Activated B cell treated with CpG ODN at 0.5 μM for 24 hours (primary cell): ENCODE data around the gene CHCHD6. TPM values are rescaled to one million over a fixed set of nuclear protein-coding genes. Genes with fewer than 3 reads are reported as not detected.

ENCODE experiments used
- ATAC-seq: fragments of 200-7000 bp; cut with Tn5 transposase; one replicate; pipeline ENCODE4 v1.10.0; 2021; ENCODE audit warnings: low read depth, mild to moderate bottlenecking, moderate library complexity
- CTCF ChIA-PET: fragments of 350-600 bp; sonication (Branson Sonifier 250); formaldehyde crosslinking; loops from one replicate; lab custom pipeline; 2021; ENCODE audit warnings: antibody characterized with exemption; lab: Charles Lee
- POLR2A ChIA-PET: fragments of 350-600 bp; sonication (Branson Sonifier 250); formaldehyde crosslinking; loops from one replicate; lab custom pipeline; 2021; ENCODE audit warnings: antibody characterized with exemption; lab: Charles Lee
- DNase-seq: peaks from one replicate; pipeline ENCODE4 v3.0.0; 2022
- H3K27ac Mint-ChIP-seq: one replicate; pipeline ENCODE4 v1.8.0; 2020; ENCODE audit warnings: mixed read lengths
- H3K27me3 Mint-ChIP-seq: one replicate; pipeline ENCODE4 v1.8.0; 2021; ENCODE audit warnings: mixed read lengths
- H3K36me3 Mint-ChIP-seq: one replicate; pipeline ENCODE4 v1.8.0; 2021; ENCODE audit warnings: low read depth, mixed read lengths
- H3K4me1 Mint-ChIP-seq: one replicate; pipeline ENCODE4 v1.8.0; 2021; ENCODE audit warnings: mixed read lengths
- H3K4me3 Mint-ChIP-seq: one replicate; pipeline ENCODE4 v1.8.0; 2020; ENCODE audit warnings: mild to moderate bottlenecking, mixed read lengths
- H3K9me3 Mint-ChIP-seq: one replicate; pipeline ENCODE4 v1.8.0; 2020; ENCODE audit warnings: mixed read lengths
- CTCF ChIP-seq: fragments of 200-600 bp; IDR thresholded peaks from one replicate; pipeline ENCODE4 v1.8.0; 2022; ENCODE audit warnings: antibody characterized with exemption, mild to moderate bottlenecking
- intact Hi-C: fragments of 100-400 bp; cut with micrococcal nuclease; formaldehyde crosslinking; loops from one replicate; pipeline ENCODE4 v1.15.1; 2024
- total RNA-seq: library from RNA; stranded (reverse); gene quantifications from 2 replicates; pipeline ENCODE4 v1.2.3, GENCODE V29; 2022

The CHCHD6 gene
- total RNA-seq, 1 donor from 2014 or later, result 10.0 TPM

GRCh38 chr3:126663750-126664149 lies 40.3 kb upstream of the CHCHD6 start:
- peaks cover 11% of the 10 kb centered on the region for H3K27me3 Mint-ChIP-seq
- H3K9me3 Mint-ChIP-seq, result no peaks in the 10 kb centered on the region
- ChIA-PET CTCF (no interaction called here), POLR2A (no interaction called here)
- H3K4me3 Mint-ChIP-seq, result no peak overlapping the region
- H3K4me1 Mint-ChIP-seq, result no peaks in the 10 kb centered on the region
- H3K27ac Mint-ChIP-seq, result no peak overlapping the region
- no peak for TF ChIP-seq CTCF
- intact Hi-C loops, result no loop called here
- ATAC-seq, result no peak
- DNase-seq, result no peak
- no peaks in the 10 kb centered on the region for H3K36me3 Mint-ChIP-seq

- no peak for TF ChIP-seq CTCF
- Mint-ChIP-seq H3K27ac (no peak overlapping the region), H3K36me3 (no peaks in the 10 kb centered on the region), H3K9me3 (no peaks in the 10 kb centered on the region), H3K4me3 (no peak overlapping the region), H3K4me1 (no peaks in the 10 kb centered on the region), H3K27me3 (peaks cover 11% of the 10 kb centered on the region)
- intact Hi-C loops, result no loop called here
- ChIA-PET CTCF (no interaction called here), POLR2A (no interaction called here)
- DNase-seq (no peak), ATAC-seq (no peak)
Observed at GRCh38 chr3:126664591-126665214, 39.3 kb upstream of the CHCHD6 start.

- no peak for ATAC-seq
- Mint-ChIP-seq H3K27me3 (peaks cover 11% of the 10 kb centered on the region), H3K27ac (no peak overlapping the region), H3K36me3 (no peaks in the 10 kb centered on the region), H3K9me3 (no peaks in the 10 kb centered on the region), H3K4me1 (no peaks in the 10 kb centered on the region), H3K4me3 (no peak overlapping the region)
- CTCF ChIA-PET, result no interaction called here
- DNase-seq, result no peak
- POLR2A ChIA-PET, result no interaction called here
- TF ChIP-seq CTCF, result no peak
- intact Hi-C loops, result no loop called here
Observed at GRCh38 chr3:126665221-126665936, 38.7 kb upstream of the CHCHD6 start.

GRCh38 chr3:126665959-126666657 lies 37.9 kb upstream of the CHCHD6 start:
- POLR2A ChIA-PET, result no interaction called here
- intact Hi-C loops, result no loop called here

More at GRCh38 chr3:126665959-126666657, 37.9 kb upstream of the CHCHD6 start:
- ATAC-seq, result no peak
- TF ChIP-seq CTCF, result no peak
- DNase-seq, result no peak
- Mint-ChIP-seq H3K4me1 (no peaks in the 10 kb centered on the region), H3K9me3 (peaks cover 5% of the 10 kb centered on the region), H3K27me3 (peaks cover 7% of the 10 kb centered on the region), H3K27ac (no peak overlapping the region), H3K36me3 (no peaks in the 10 kb centered on the region), H3K4me3 (no peak overlapping the region)
- CTCF ChIA-PET, result interaction anchor here (1.2 kb wide), 1 partner anchor 14 kb away, joined by 4 read pairs; no protein-coding TSS in a partner anchor
